ENCODE data around the gene TEX9.

- TF ChIP-seq, protein P1, sequence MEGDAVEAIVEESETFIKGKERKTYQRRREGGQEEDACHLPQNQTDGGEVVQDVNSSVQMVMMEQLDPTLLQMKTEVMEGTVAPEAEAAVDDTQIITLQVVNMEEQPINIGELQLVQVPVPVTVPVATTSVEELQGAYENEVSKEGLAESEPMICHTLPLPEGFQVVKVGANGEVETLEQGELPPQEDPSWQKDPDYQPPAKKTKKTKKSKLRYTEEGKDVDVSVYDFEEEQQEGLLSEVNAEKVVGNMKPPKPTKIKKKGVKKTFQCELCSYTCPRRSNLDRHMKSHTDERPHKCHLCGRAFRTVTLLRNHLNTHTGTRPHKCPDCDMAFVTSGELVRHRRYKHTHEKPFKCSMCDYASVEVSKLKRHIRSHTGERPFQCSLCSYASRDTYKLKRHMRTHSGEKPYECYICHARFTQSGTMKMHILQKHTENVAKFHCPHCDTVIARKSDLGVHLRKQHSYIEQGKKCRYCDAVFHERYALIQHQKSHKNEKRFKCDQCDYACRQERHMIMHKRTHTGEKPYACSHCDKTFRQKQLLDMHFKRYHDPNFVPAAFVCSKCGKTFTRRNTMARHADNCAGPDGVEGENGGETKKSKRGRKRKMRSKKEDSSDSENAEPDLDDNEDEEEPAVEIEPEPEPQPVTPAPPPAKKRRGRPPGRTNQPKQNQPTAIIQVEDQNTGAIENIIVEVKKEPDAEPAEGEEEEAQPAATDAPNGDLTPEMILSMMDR (IDR thresholded peaks at IDR 0.05), result no peak
- TF ChIP-seq POLR2A (IDR thresholded peaks at IDR 0.05) (no peak), POLR2AphosphoS5 (IDR thresholded peaks at IDR 0.05) (no peak), EP300 (IDR thresholded peaks at IDR 0.05) (no peak)
Measured at GRCh38 chr15:56440214-56440770, 75.1 kb downstream of the TEX9 start.
